Neuronal stem cell (in vitro differentiated cells): ENCODE data around the gene C20orf141.

Source experiments
- DNase-seq: peaks from one replicate; pipeline ENCODE4 v3.0.0-alpha.2; 2013; ENCODE audit warnings: low spot score
- H2AFZ ChIP-seq: one replicate; pipeline ENCODE4 v1.6.1; 2013; ENCODE audit warnings: mild to moderate bottlenecking, low read length, inconsistent platforms
- H2AK5ac ChIP-seq: 2 replicates; pipeline ENCODE4 v1.6.1; 2013; ENCODE audit warnings: low read depth, mild to moderate bottlenecking, inconsistent platforms, low read length, moderate library complexity, mixed read lengths
- H2BK120ac ChIP-seq: 2 replicates; pipeline ENCODE4 v1.6.1; 2013; ENCODE audit warnings: low read depth, mild to moderate bottlenecking, inconsistent platforms, low read length, moderate library complexity, mixed read lengths
- H2BK12ac ChIP-seq: one replicate; pipeline ENCODE4 v1.6.1; 2013; ENCODE audit warnings: low read length, inconsistent platforms
- H2BK15ac ChIP-seq: 2 replicates; pipeline ENCODE4 v1.6.1; 2013; ENCODE audit warnings: mild to moderate bottlenecking, low read length, inconsistent platforms, mixed read lengths
- H2BK5ac ChIP-seq: one replicate; pipeline ENCODE4 v1.6.1; 2013; ENCODE audit warnings: inconsistent platforms, mild to moderate bottlenecking, low read length, moderate library complexity
- H3K14ac ChIP-seq: one replicate; pipeline ENCODE4 v1.6.1; 2013; ENCODE audit warnings: low read length, inconsistent platforms
- H3K18ac ChIP-seq: 2 replicates; pipeline ENCODE4 v1.6.1; 2013; ENCODE audit warnings: low read length, inconsistent platforms
- H3K23ac ChIP-seq: 2 replicates; pipeline ENCODE4 v1.6.1; 2013; ENCODE audit warnings: low read depth, mild to moderate bottlenecking, mixed read lengths, low read length, inconsistent platforms; ENCODE audit not compliant: poor library complexity
- H3K27ac ChIP-seq: replicated peaks from 3 replicates; pipeline ENCODE4 v1.5.1; 2013; ENCODE audit warnings: low read length, inconsistent platforms
- H3K27me3 ChIP-seq, 3 experiments: 2 replicates each; pipeline ENCODE4 v1.6.1; 2013; ENCODE audit warnings: low read length in 3 of 3, mild to moderate bottlenecking in 2 of 3, inconsistent platforms in 1 of 3, low read depth in 1 of 3, mixed read lengths in 1 of 3, moderate library complexity in 1 of 3; ENCODE audit not compliant: control insufficient read depth in 3 of 3, insufficient read depth in 3 of 3
- H3K36me3 ChIP-seq, 2 donors: replicated peaks in 1 of 2; 2 replicates each; pipeline ENCODE4 v1.6.1; 2013; ENCODE audit warnings: low read length in 2 of 2; ENCODE audit not compliant: control insufficient read depth in 2 of 2, insufficient read depth in 2 of 2
- H3K4ac ChIP-seq: 2 replicates; pipeline ENCODE4 v1.6.1; 2013; ENCODE audit warnings: inconsistent platforms, mild to moderate bottlenecking, low read length, moderate library complexity
- H3K4me1 ChIP-seq, 2 donors: 1 replicate in 1 of 2; 2 replicates in 1 of 2; pipeline ENCODE4 v1.6.1; 2013; ENCODE audit warnings: low read length in 2 of 2, low read depth in 1 of 2; ENCODE audit not compliant: control insufficient read depth in 2 of 2, insufficient read depth in 1 of 2
- H3K4me2 ChIP-seq: one replicate; pipeline ENCODE4 v1.6.1; 2013; ENCODE audit warnings: mild to moderate bottlenecking, low read length, inconsistent platforms; ENCODE audit not compliant: insufficient read depth, poor library complexity, severe bottlenecking
- H3K4me3 ChIP-seq, 2 donors: 2 replicates each; pipeline ENCODE4 v1.5.1; 2013; ENCODE audit warnings: low read length in 2 of 2, mild to moderate bottlenecking in 2 of 2, inconsistent platforms in 1 of 2, moderate library complexity in 1 of 2
- H3K79me1 ChIP-seq: one replicate; pipeline ENCODE4 v1.6.1; 2013; ENCODE audit warnings: low read depth, mild to moderate bottlenecking, inconsistent platforms, low read length, moderate library complexity
- H3K9ac ChIP-seq: one replicate; pipeline ENCODE4 v1.6.1; 2013; ENCODE audit warnings: mild to moderate bottlenecking, low read depth, low read length, inconsistent platforms; ENCODE audit not compliant: poor library complexity
- H3K9me3 ChIP-seq, 2 donors: replicated peaks in 1 of 2; 2 replicates each; pipeline versions ENCODE3 to v1.6.1; 2013; ENCODE audit warnings: low read length in 2 of 2, mild to moderate bottlenecking in 2 of 2, inconsistent platforms in 1 of 2, low read depth in 1 of 2, mixed read lengths in 1 of 2, moderate library complexity in 1 of 2; ENCODE audit not compliant: control insufficient read depth in 2 of 2, insufficient read depth in 1 of 2
- H4K8ac ChIP-seq: one replicate; pipeline ENCODE4 v1.6.1; 2013; ENCODE audit warnings: low read depth, mild to moderate bottlenecking, inconsistent platforms, low read length, moderate library complexity
- H4K91ac ChIP-seq: one replicate; pipeline ENCODE4 v1.6.1; 2013; ENCODE audit warnings: low read length, low read depth, mild to moderate bottlenecking, inconsistent platforms; ENCODE audit not compliant: poor library complexity
- WGBS, 2 donors: extraction: QIAGEN DNeasy Blood & Tissue Kit; methylation state at CpG; one replicate each; pipeline ENCODE4 v1.1.7; 2013; ENCODE audit warnings: missing lambda C conversion rate in 2 of 2, mixed read lengths in 1 of 2; ENCODE audit not compliant: insufficient read length in 2 of 2, insufficient replicate concordance in 1 of 2; ENCODE audit errors: extremely low coverage in 2 of 2; 5-methylcytosine and 5-hydroxymethylcytosine counted together

Gene C20orf141

DNA sequence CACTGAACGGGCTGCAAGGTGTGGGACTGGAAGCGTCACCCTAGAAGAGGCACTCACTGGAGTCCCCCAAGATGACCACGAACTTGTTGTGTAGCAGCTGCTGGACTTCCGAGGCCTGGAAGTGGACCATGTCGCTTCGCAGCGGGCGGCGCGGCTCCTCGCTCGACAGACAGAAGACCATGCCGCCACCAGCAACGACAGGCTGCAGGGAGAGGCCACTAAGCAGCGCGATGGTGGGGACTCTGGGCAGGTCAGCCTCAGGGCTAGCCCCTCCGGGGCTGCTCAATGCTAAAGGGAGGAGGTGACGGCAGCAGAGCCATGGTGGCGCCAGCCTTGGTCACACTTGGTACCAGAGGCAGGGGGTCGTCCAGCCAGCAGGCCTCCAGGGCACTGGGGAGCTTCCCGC lies 24.9 kb downstream of the C20orf141 start:
- H3K4me2 ChIP-seq: peak overlapping the region; percentile 92
- no peak overlapping the region for H2BK12ac ChIP-seq
- peak overlapping the region; percentile 100 for H2AFZ ChIP-seq
- H3K23ac ChIP-seq: peak overlapping the region; percentile 98
- no peak for DNase-seq
- peak overlapping the region; percentile 99 for H3K18ac ChIP-seq
- H4K91ac ChIP-seq: peak overlapping the region; percentile 94
- H3K4ac ChIP-seq: no peak overlapping the region
- no CpG with 5 or more reads among the region's 21 CpGs for WGBS, 2 donors
- H3K9ac ChIP-seq: peak overlapping the region; percentile 89
- peaks cover 3% of the 10 kb centered on the region for H3K79me1 ChIP-seq
- no peak overlapping the region for H4K8ac ChIP-seq
- H3K4me3 ChIP-seq: peak overlapping the region; percentile 85 to 91
- no peaks in the 10 kb centered on the region for H3K27me3 ChIP-seq
- peak overlapping the region; percentile 99 for H3K14ac ChIP-seq
- H2BK120ac ChIP-seq: no peak overlapping the region
- no peak overlapping the region for H3K27ac ChIP-seq
- peak overlapping the region; percentile 91 for H2AK5ac ChIP-seq
- H3K4me1 ChIP-seq: peaks cover 7 to 13% of the 10 kb centered on the region in 2 donors
- H3K9me3 ChIP-seq: peaks cover 0 to 4% of the 10 kb centered on the region in 2 donors
- peak overlapping the region; percentile 96 for H2BK15ac ChIP-seq
- H3K36me3 ChIP-seq: peaks cover 13 to 45% of the 10 kb centered on the region in 2 donors
- H2BK5ac ChIP-seq: no peak overlapping the region

DNA sequence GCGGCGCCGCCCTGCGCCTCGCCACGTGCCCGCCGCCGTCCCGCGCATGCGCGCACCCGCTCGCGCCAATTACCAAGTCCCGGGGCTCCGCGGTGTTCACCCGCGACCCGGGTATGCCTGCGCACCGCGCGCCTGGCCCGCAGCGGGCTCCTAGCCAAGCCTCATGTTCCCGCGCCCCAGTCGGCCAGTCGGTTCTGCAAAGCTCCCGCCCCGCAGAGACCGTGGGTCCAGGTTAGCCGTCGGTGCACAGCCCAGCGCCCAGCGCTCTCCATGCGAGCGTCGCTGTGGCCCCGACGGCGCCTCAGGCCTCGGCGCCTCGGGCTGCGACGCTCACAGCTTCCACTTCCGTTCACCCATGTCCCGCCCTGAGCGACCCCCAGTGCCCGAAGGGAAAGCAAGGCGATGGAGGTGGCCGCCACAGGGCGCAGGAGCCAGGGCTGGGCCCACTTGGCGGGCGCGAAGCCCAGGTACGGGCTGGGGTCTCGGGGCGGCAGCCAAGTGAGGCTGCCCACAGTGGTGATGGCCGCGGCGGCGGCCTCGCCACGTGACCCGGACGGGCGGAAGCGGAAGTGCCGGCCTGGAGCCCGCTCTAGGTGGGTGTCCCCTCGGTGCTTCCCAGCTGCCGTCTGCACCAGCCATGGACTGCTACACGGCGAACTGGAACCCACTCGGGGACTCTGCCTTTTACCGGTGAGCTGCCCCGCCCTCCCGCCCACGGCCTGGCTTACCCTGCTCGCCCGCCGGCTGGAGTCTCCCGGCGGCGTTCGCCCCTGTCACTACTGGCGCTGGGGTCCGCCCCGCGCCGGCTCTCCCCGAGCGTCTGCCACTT lies 25.6 kb downstream of the C20orf141 start, which contains the start of the genes PCED1A and VPS16:
Gene PCED1A (minus strand): TSS at position 518 of the 829 bp plus-strand sequence. CDS start 743 bp downstream, outside the sequence.
Gene VPS16 (plus strand): TSS at position 608 of the 829 bp plus-strand sequence. CDS start 30 bp downstream, at position 638.
- peak within 1 kb of the TSS; percentile 99 for H3K18ac ChIP-seq
- H3K9ac ChIP-seq: peak within 1 kb of the TSS; percentile 89
- H3K4me2 ChIP-seq: peak within 1 kb of the TSS; percentile 92
- H3K27me3 ChIP-seq: no peaks in the 10 kb centered on the region
- peaks cover 11 to 38% of the 10 kb centered on the region in 2 donors for H3K36me3 ChIP-seq
- DNase-seq: peak; percentile 65
- H3K4me3 ChIP-seq: peak within 1 kb of the TSS; percentile 85 to 91
- peak within 1 kb of the TSS; percentile 94 for H4K91ac ChIP-seq
- peak within 1 kb of the TSS; percentile 81 for H2BK120ac ChIP-seq
- peak within 1 kb of the TSS; percentile 99 for H3K14ac ChIP-seq
- no peak within 1 kb of the TSS for H3K27ac ChIP-seq
- no CpG with 5 or more reads among the region's 98 CpGs for whole genome bisulfite sequencing, 2 donors
- H2AFZ ChIP-seq: peak within 1 kb of the TSS; percentile 100
- H2BK5ac ChIP-seq: peak within 1 kb of the TSS; percentile 26
- peaks cover 0 to 2% of the 10 kb centered on the region in 2 donors for H3K9me3 ChIP-seq
- peaks cover 7 to 14% of the 10 kb centered on the region in 2 donors for H3K4me1 ChIP-seq
- H2BK15ac ChIP-seq: peak within 1 kb of the TSS; percentile 96
- H4K8ac ChIP-seq: peak within 1 kb of the TSS; percentile 88
- peaks cover 3% of the 10 kb centered on the region for H3K79me1 ChIP-seq
- H2BK12ac ChIP-seq: no peak within 1 kb of the TSS
- peak within 1 kb of the TSS; percentile 98 for H3K23ac ChIP-seq
- H3K4ac ChIP-seq: peak within 1 kb of the TSS; percentile 97
- peak within 1 kb of the TSS; percentile 91 for H2AK5ac ChIP-seq

DNA sequence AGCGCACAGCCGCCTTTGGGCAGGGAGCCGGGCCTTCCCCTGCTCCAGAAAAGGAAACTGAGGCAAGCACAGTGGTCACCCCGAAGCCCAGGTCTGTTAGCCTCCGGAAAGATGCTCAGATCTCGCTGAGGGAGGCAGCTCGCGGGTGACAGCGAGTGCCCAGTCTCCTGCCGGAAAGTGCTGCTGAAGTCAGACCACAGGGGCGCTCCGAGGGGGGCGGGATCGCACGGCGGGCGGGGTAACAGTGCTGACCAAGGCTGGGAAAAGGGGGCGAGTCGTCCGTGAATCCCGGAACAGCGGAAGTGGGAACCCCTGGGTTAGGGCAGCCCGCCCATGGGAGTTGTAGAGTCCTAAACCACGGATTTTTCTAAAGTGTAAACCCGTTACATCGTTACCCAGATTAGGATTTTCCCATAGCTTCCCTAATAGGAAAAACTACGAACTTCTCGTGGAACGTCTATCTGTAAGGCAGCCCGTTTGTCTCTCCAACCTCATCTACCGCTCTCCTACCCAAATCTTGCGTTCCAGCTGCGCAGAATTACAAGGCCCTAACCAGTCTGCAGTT lies 26.3 kb downstream of the C20orf141 start:
- H3K79me1 ChIP-seq: peaks cover 3% of the 10 kb centered on the region
- peaks cover 0 to 2% of the 10 kb centered on the region in 2 donors for H3K9me3 ChIP-seq
- H2AFZ ChIP-seq: peak overlapping the region; percentile 100
- no peak overlapping the region for H2AK5ac ChIP-seq
- peak overlapping the region; percentile 69 for H3K23ac ChIP-seq
- no peak overlapping the region for H2BK15ac ChIP-seq
- no peak overlapping the region for H4K8ac ChIP-seq
- no peak overlapping the region for H3K27ac ChIP-seq
- DNase-seq: no peak
- H4K91ac ChIP-seq: no peak overlapping the region
- H3K14ac ChIP-seq: no peak overlapping the region
- peak overlapping the region; percentile 79 for H3K4me2 ChIP-seq
- no peak overlapping the region for H2BK120ac ChIP-seq
- H3K36me3 ChIP-seq: peaks cover 8 to 31% of the 10 kb centered on the region in 2 donors
- peak overlapping the region; percentile 61 for H3K18ac ChIP-seq
- H2BK12ac ChIP-seq: no peak overlapping the region
- H3K4me3 ChIP-seq: peak overlapping the region; percentile 85 to 91
- H3K9ac ChIP-seq: peak overlapping the region; percentile 80
- no CpG with 5 or more reads among the region's 33 CpGs for WGBS, 2 donors
- H3K4me1 ChIP-seq: peaks cover 7 to 14% of the 10 kb centered on the region in 2 donors
- H3K4ac ChIP-seq: no peak overlapping the region
- H3K27me3 ChIP-seq: no peaks in the 10 kb centered on the region
- H2BK5ac ChIP-seq: peak overlapping the region; percentile 26

DNA sequence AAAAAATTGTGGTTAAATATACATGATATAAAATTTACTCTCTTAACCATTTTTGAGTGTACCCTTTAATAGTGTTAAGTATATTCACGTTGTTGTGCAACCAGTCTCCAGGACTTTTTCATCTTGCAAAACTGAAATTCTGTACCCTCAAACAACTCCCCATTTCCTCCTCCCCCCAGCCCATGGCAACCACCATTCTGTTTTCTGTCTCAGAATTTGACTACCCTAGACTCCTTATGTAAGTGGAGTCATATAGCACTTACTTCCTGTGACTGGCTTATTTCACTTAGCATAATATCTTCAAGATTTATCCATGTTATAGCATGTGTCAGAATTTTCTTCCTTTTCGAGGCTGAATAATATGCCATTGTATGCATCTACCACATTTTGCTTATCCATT lies 30.8 kb downstream of the C20orf141 start:
- Histone ChIP-seq H3K27ac (no peak overlapping the region), H4K8ac (no peak overlapping the region), H3K4me1 (peaks cover 0 to 7% of the 10 kb centered on the region in 2 donors), H2BK12ac (no peak overlapping the region), H3K79me1 (no peaks in the 10 kb centered on the region), H3K27me3 (no peaks in the 10 kb centered on the region), H3K23ac (no peak overlapping the region), H2AFZ (no peak overlapping the region), H3K9me3 (no peaks in the 10 kb centered on the region), H4K91ac (no peak overlapping the region), H2BK120ac (no peak overlapping the region), H3K4ac (no peak overlapping the region), H3K9ac (no peak overlapping the region), H2BK15ac (no peak overlapping the region), H2BK5ac (no peak overlapping the region), H3K4me3 (no peak overlapping the region), H3K18ac (no peak overlapping the region), H2AK5ac (no peak overlapping the region), H3K14ac (no peak overlapping the region), H3K36me3 (peaks cover 0 to 1% of the 10 kb centered on the region in 2 donors), H3K4me2 (no peak overlapping the region)
- no CpG with 5 or more reads among the region's 2 CpGs for WGBS, 2 donors
- DNase-seq: no peak
